H9 (cell line): ENCODE measurements around the gene SRP72. TPM values are rescaled to one million over a fixed set of nuclear protein-coding genes. Genes with fewer than 3 reads are reported as not detected.

ENCODE experiments used
- DNase-seq: peaks from one replicate; pipeline ENCODE4 v3.0.0-alpha.2; 2017
- H2AFZ ChIP-seq: one replicate; pipeline ENCODE4 v1.6.1; 2013; ENCODE audit warnings: mild to moderate bottlenecking, low read length, control low read depth, moderate library complexity
- H2AK5ac ChIP-seq: 2 replicates; pipeline ENCODE4 v1.6.1; 2013; ENCODE audit warnings: low read length, control low read depth, mixed read lengths; ENCODE audit not compliant: insufficient read length
- H2BK120ac ChIP-seq: one replicate; pipeline ENCODE4 v1.6.1; 2013; ENCODE audit warnings: low read depth, mild to moderate bottlenecking, low read length, control low read depth, inconsistent platforms; ENCODE audit not compliant: poor library complexity, severe bottlenecking
- H2BK12ac ChIP-seq: 2 replicates; pipeline ENCODE4 v1.6.1; 2013; ENCODE audit warnings: low read length, control low read depth, mixed read lengths, low read depth; ENCODE audit not compliant: insufficient read length
- H2BK15ac ChIP-seq: 2 replicates; pipeline ENCODE4 v1.6.1; 2013; ENCODE audit warnings: low read depth, low read length, control low read depth
- H2BK20ac ChIP-seq: one replicate; pipeline ENCODE4 v1.6.1; 2013; ENCODE audit warnings: low read depth, mild to moderate bottlenecking, low read length, control low read depth, inconsistent platforms; ENCODE audit not compliant: poor library complexity, severe bottlenecking
- H2BK5ac ChIP-seq: 2 replicates; pipeline ENCODE4 v1.6.1; 2013; ENCODE audit warnings: low read length, control low read depth, mixed read lengths; ENCODE audit not compliant: insufficient read length
- H3K14ac ChIP-seq: 2 replicates; pipeline ENCODE4 v1.6.1; 2013; ENCODE audit warnings: low read length, control low read depth; ENCODE audit not compliant: insufficient read depth
- H3K18ac ChIP-seq: 2 replicates; pipeline ENCODE4 v1.6.1; 2013; ENCODE audit warnings: low read depth, mild to moderate bottlenecking, mixed read lengths, low read length, control low read depth; ENCODE audit not compliant: insufficient read length
- H3K23ac ChIP-seq: 2 replicates; pipeline ENCODE4 v1.6.1; 2013; ENCODE audit warnings: low read length, control low read depth, mixed read lengths, low read depth; ENCODE audit not compliant: insufficient read length
- H3K23me2 ChIP-seq: 2 replicates; pipeline ENCODE4 v1.6.1; 2013; ENCODE audit warnings: low read depth, mild to moderate bottlenecking, mixed read lengths, low read length, control low read depth; ENCODE audit not compliant: insufficient read length, poor library complexity, severe bottlenecking
- H3K27ac ChIP-seq: 2 replicates; pipeline ENCODE4 v1.5.1; 2013; ENCODE audit warnings: low read length, control low read depth, mixed read lengths, low read depth; ENCODE audit not compliant: insufficient read length
- H3K27me3 ChIP-seq: 2 replicates; pipeline ENCODE4 v1.6.1; 2013; ENCODE audit warnings: low read length, control low read depth, inconsistent platforms; ENCODE audit not compliant: insufficient read depth
- H3K4ac ChIP-seq: 2 replicates; pipeline ENCODE4 v1.6.1; 2013; ENCODE audit warnings: low read depth, mild to moderate bottlenecking, control low read depth, inconsistent platforms, low read length, moderate library complexity
- H3K4me1 ChIP-seq: 2 replicates; pipeline ENCODE4 v1.6.1; 2013; ENCODE audit warnings: low read length, control low read depth, inconsistent platforms; ENCODE audit not compliant: insufficient read depth
- H3K4me2 ChIP-seq: 2 replicates; pipeline ENCODE4 v1.6.1; 2013; ENCODE audit warnings: low read length, control low read depth, mixed read lengths; ENCODE audit not compliant: insufficient read length, insufficient read depth
- H3K56ac ChIP-seq: 2 replicates; pipeline ENCODE4 v1.6.1; 2013; ENCODE audit warnings: low read depth, mild to moderate bottlenecking, mixed read lengths, low read length, control low read depth; ENCODE audit not compliant: insufficient read length
- H3K79me1 ChIP-seq: 2 replicates; pipeline ENCODE4 v1.6.1; 2013; ENCODE audit warnings: low read depth, mild to moderate bottlenecking, moderate library complexity, low read length, control low read depth, inconsistent platforms; ENCODE audit not compliant: insufficient read depth, poor library complexity, severe bottlenecking
- H3K79me2 ChIP-seq: 2 replicates; pipeline ENCODE4 v1.6.1; 2013; ENCODE audit warnings: low read length, control low read depth, inconsistent platforms; ENCODE audit not compliant: insufficient read depth
- H3K9ac ChIP-seq: 2 replicates; pipeline ENCODE4 v1.6.1; 2013; ENCODE audit warnings: low read length, control low read depth, mixed read lengths; ENCODE audit not compliant: insufficient read length; ENCODE audit errors: extremely low read depth
- H3K9me3 ChIP-seq: one replicate; pipeline ENCODE4 v1.6.1; 2013; ENCODE audit warnings: low read depth, low read length, inconsistent platforms; ENCODE audit not compliant: control insufficient read depth
- H3T11ph ChIP-seq: one replicate; pipeline ENCODE4 v1.6.1; 2013; ENCODE audit warnings: mild to moderate bottlenecking, low read length, control low read depth, inconsistent platforms
- H4K20me1 ChIP-seq: one replicate; pipeline ENCODE4 v1.6.1; 2013; ENCODE audit not compliant: control insufficient read depth, insufficient read length, insufficient read depth
- H4K5ac ChIP-seq: 2 replicates; pipeline ENCODE4 v1.6.1; 2013; ENCODE audit warnings: low read depth, mild to moderate bottlenecking, mixed read lengths, low read length, control low read depth; ENCODE audit not compliant: insufficient read length
- H4K8ac ChIP-seq: replicated peaks from 2 replicates; pipeline ENCODE4 v1.6.1; 2013; ENCODE audit warnings: low read length, control low read depth, mixed read lengths, low read depth; ENCODE audit not compliant: insufficient read length
- H4K91ac ChIP-seq: 2 replicates; pipeline ENCODE4 v1.6.1; 2013; ENCODE audit warnings: low read depth, mild to moderate bottlenecking, moderate library complexity, mixed read lengths, low read length, control low read depth; ENCODE audit not compliant: insufficient read length
- H3K27ac Mint-ChIP-seq, 3 experiments: 2 replicates in 2 of 3; 3 replicates in 1 of 3; pipeline ENCODE4 v1.8.0; 2020 to 2021; ENCODE audit warnings: mixed read lengths in 3 of 3, mild to moderate bottlenecking in 1 of 3, moderate library complexity in 1 of 3
- H3K27me3 Mint-ChIP-seq: 2 replicates; pipeline ENCODE4 v1.8.0; 2021; ENCODE audit warnings: low read depth, mild to moderate bottlenecking, moderate library complexity, mixed read lengths
- H3K36me3 Mint-ChIP-seq, 3 experiments: 2 replicates in 2 of 3; 3 replicates in 1 of 3; pipeline ENCODE4 v1.8.0; 2020 to 2021; ENCODE audit warnings: low read depth in 3 of 3, mixed read lengths in 3 of 3; ENCODE audit not compliant: insufficient read depth in 1 of 3
- H3K4me1 Mint-ChIP-seq, 2 experiments: 2 replicates each; pipeline ENCODE4 v1.8.0; 2020; ENCODE audit warnings: mixed read lengths in 2 of 2
- H3K4me3 Mint-ChIP-seq, 2 experiments: 2 replicates in 1 of 2; 3 replicates in 1 of 2; pipeline ENCODE4 v1.8.0; 2020 to 2021; ENCODE audit warnings: mild to moderate bottlenecking in 2 of 2, mixed read lengths in 2 of 2, moderate library complexity in 1 of 2
- H3K9me3 Mint-ChIP-seq, 2 experiments: 2 replicates in 1 of 2; 3 replicates in 1 of 2; pipeline ENCODE4 v1.8.0; 2020; ENCODE audit warnings: mild to moderate bottlenecking in 2 of 2, mixed read lengths in 2 of 2, moderate library complexity in 1 of 2
- CTCF ChIP-seq: fragments of 200-600 bp; sonication (generic); conservative IDR thresholded peaks from 3 replicates; pipeline ENCODE4 v1.8.0; 2021; ENCODE audit warnings: antibody characterized with exemption, mild to moderate bottlenecking
- WGBS: extraction: QIAGEN DNeasy Blood & Tissue Kit; methylation state at CpG from one replicate; pipeline ENCODE4 v1.1.7; 2013; ENCODE audit warnings: missing lambda C conversion rate, low lambda C conversion rate, mixed read lengths; ENCODE audit not compliant: insufficient read length; ENCODE audit errors: extremely low coverage; 5-methylcytosine and 5-hydroxymethylcytosine counted together
- total RNA-seq: library from RNA; stranded (reverse); gene quantifications from 2 replicates; pipeline ENCODE4 v1.2.1, GENCODE V29; 2021

The SRP72 gene
- total RNA-seq, 1 experiment from 2014 or later, result 141 TPM

- Histone ChIP-seq H2BK5ac (no peak overlapping the region), H3K4me2 (peak overlapping the region; percentile 63), H3K79me1 (no peaks in the 10 kb centered on the region), H3K27ac (no peak overlapping the region), H3T11ph (no peak overlapping the region), H2BK120ac (no peak overlapping the region), H3K79me2 (no peaks in the 10 kb centered on the region), H4K91ac (no peak overlapping the region), H2BK15ac (no peak overlapping the region), H4K5ac (no peak overlapping the region), H3K27me3 (no peaks in the 10 kb centered on the region), H3K4me1 (no peaks in the 10 kb centered on the region), H3K14ac (0 out of 2 replicates have a peak overlapping the region, but pooled peaks have one; percentile 23), H4K8ac (no peak overlapping the region), H3K56ac (no peak overlapping the region), H3K9ac (no peak overlapping the region), H3K23ac (no peak overlapping the region), H3K23me2 (peaks cover 3% of the 10 kb centered on the region), H2AFZ (no peak overlapping the region), H3K18ac (no peak overlapping the region), H2BK12ac (no peak overlapping the region), H4K20me1 (no peaks in the 10 kb centered on the region), H2BK20ac (no peak overlapping the region), H3K4ac (no peak overlapping the region), H3K9me3 (no peaks in the 10 kb centered on the region), H2AK5ac (no peak overlapping the region)
- TF ChIP-seq CTCF, result peak; percentile 99
- WGBS, result no CpG with 5 or more reads among the region's 33 CpGs
- peaks cover 64% of the 10 kb centered on the region for H3K27me3 Mint-ChIP-seq
- peak overlapping the region; percentile 55 to 73 for H3K4me3 Mint-ChIP-seq
- H3K4me1 Mint-ChIP-seq, result peaks cover 0 to 5% of the 10 kb centered on the region in 2 experiments; a peak in 2 of 4 replicates
- no peaks in the 10 kb centered on the region for H3K9me3 Mint-ChIP-seq
- no peaks in the 10 kb centered on the region for H3K36me3 Mint-ChIP-seq
- DNase-seq, result peak; percentile 89
- no peak overlapping the region for H3K27ac Mint-ChIP-seq
Measured at GRCh38 chr4:56544573-56545131, 77.2 kb downstream of the SRP72 start.
